ENCODE results near the gene HAX1.

DNA sequence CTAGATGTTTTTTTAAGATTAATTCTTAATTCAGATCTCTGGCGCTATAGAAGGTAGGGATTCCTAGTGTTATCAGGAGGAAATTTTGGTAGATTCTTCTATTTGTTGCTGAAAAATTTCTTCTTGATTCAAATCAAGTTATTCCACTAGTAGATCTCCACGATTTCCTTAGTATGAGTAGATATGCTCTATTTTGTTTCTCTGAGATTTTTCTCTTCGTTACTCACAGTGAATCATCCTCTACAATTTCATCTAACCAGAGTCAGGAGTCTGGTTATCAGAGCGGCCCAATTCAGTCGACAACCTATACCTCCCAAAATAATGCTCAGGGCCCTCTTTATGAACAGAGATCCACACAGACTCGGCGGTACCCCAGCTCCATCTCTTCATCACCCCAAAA is 18.8 kb upstream of the HAX1 start:
- TF ChIP-seq POLR2A (IDR thresholded peaks at IDR 0.05; ENCODE audit: low read length) = no peak
- no peak for TF ChIP-seq GATA1 (IDR thresholded peaks at IDR 0.05; ENCODE audit: low read depth, low read length)
